Esophagus muscularis mucosa (tissue), 4 donors: ENCODE data around the gene TSHZ3. TPM values are rescaled to one million over a fixed set of nuclear protein-coding genes. Genes with fewer than 3 reads are reported as not detected.

ENCODE experiments used
- DNase-seq: peaks from one replicate; pipeline ENCODE4 v3.0.0-alpha.2; 2017; ENCODE audit errors: extremely low spot score
- H3K27ac ChIP-seq, 4 donors: fragments of 200-600 bp; sonication (generic); replicated peaks in 1 of 4; 1 replicate in 3 of 4; 2 replicates in 1 of 4; pipeline ENCODE4 v1.5.1; 2016 to 2019; ENCODE audit warnings: mild to moderate bottlenecking in 1 of 4
- H3K27me3 ChIP-seq, 4 donors: fragments of 200-600 bp; sonication (generic); one replicate each; pipeline versions ENCODE4 v1.5.1 to v1.6.0; 2016 to 2019
- H3K36me3 ChIP-seq, 4 donors: fragments of 200-600 bp; sonication (generic); one replicate each; pipeline ENCODE4 v1.5.1; 2016 to 2019
- H3K4me1 ChIP-seq, 4 donors: fragments of 200-600 bp; sonication (generic); one replicate each; pipeline ENCODE4 v1.5.1; 2016 to 2019
- H3K4me3 ChIP-seq, 4 donors: fragments of 200-600 bp; sonication (generic); 1 replicate in 2 of 4; 2 replicates in 2 of 4; pipeline ENCODE4 v1.5.1; 2016 to 2019; ENCODE audit warnings: mild to moderate bottlenecking in 4 of 4, moderate library complexity in 1 of 4
- H3K9me3 ChIP-seq, 4 donors: fragments of 200-600 bp; sonication (generic); 1 replicate in 3 of 4; 2 replicates in 1 of 4; pipeline ENCODE4 v1.5.1; 2016 to 2019
- EP300 ChIP-seq: sonication (generic); formaldehyde crosslinking; IDR thresholded peaks from one replicate; pipeline ENCODE4 v1.6.1; 2017; ENCODE audit warnings: antibody characterized with exemption
- POLR2A ChIP-seq: fragments of 450-650 bp; IDR thresholded peaks from one replicate; pipeline ENCODE4 v1.6.1; 2017; ENCODE audit warnings: antibody characterized with exemption, moderate library complexity, mild to moderate bottlenecking, low read depth
- POLR2AphosphoS5 ChIP-seq, 2 donors: sonication (generic); formaldehyde crosslinking; IDR thresholded peaks; one replicate each; pipeline ENCODE4 v1.6.1; 2017; ENCODE audit warnings: antibody characterized with exemption in 2 of 2
- WGBS: methylation state at CpG from one replicate; pipeline ENCODE4 v1.1.5; 2018; 5-methylcytosine and 5-hydroxymethylcytosine counted together
- intact Hi-C: fragments of 100-400 bp; cut with DNase I; formaldehyde crosslinking; loops from one replicate; pipeline ENCODE4 v1.15.1; 2023
- total RNA-seq, 4 donors: library from RNA; depleted of rRNA; stranded (reverse); fragments of >200 nt; gene quantifications; one replicate each; pipeline versions ENCODE4 v1.1.0 to v1.2.1, GENCODE V29; 2016
- TF ChIP-seq, protein P1 (sequence below), 3 experiments: fragments of 200-600 bp in 2 of 3; fragments of 450-650 bp in 1 of 3; sonication (generic) in 2 of 3; IDR thresholded peaks; one replicate each; pipeline ENCODE4 v1.5.1; 2017 to 2019; ENCODE audit warnings: antibody characterized with exemption in 3 of 3, mild to moderate bottlenecking in 2 of 3, moderate library complexity in 1 of 3

The TSHZ3 gene
- total RNA-seq, 4 donors from 2014 or later = 17.1 to 45.5 (median 24.6) TPM

DNA sequence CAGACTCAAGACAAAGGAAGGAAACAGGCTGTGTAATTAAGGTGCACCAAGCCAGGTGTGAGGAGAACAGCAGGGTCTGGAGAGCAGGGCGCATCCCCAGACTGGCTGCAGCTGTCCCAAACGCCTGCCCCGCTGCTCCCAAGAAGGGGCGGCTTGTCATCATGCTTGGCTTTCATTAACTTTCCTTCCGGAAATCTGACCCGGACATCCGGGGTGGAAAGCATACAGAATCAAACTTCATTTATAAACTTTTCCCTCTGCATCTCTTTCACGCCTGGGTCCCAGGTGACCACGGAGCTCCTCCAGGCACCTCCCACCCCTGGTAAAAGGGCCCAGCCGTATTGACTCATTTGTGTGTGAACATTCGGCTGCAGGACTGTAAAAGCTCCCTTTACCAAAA lies 31.7 kb downstream of the TSHZ3 start:
- DNase-seq = no peak
- Histone ChIP-seq H3K36me3 (no peaks in the 10 kb centered on the region), H3K9me3 (no peaks in the 10 kb centered on the region), H3K27me3 (no peaks in the 10 kb centered on the region), H3K4me1 (peaks cover 35 to 74% (median 65%) of the 10 kb centered on the region in 4 donors), H3K27ac (peak overlapping the region in 3 of 4 donors; percentile 47 to 70 (median 66)), H3K4me3 (no peak overlapping the region)
- TF ChIP-seq POLR2A (no peak), POLR2AphosphoS5 (IDR thresholded peaks at IDR 0.05) (no peak), EP300 (no peak)
- TF ChIP-seq, protein P1, sequence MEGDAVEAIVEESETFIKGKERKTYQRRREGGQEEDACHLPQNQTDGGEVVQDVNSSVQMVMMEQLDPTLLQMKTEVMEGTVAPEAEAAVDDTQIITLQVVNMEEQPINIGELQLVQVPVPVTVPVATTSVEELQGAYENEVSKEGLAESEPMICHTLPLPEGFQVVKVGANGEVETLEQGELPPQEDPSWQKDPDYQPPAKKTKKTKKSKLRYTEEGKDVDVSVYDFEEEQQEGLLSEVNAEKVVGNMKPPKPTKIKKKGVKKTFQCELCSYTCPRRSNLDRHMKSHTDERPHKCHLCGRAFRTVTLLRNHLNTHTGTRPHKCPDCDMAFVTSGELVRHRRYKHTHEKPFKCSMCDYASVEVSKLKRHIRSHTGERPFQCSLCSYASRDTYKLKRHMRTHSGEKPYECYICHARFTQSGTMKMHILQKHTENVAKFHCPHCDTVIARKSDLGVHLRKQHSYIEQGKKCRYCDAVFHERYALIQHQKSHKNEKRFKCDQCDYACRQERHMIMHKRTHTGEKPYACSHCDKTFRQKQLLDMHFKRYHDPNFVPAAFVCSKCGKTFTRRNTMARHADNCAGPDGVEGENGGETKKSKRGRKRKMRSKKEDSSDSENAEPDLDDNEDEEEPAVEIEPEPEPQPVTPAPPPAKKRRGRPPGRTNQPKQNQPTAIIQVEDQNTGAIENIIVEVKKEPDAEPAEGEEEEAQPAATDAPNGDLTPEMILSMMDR (IDR thresholded peaks at IDR 0.05) = no peak
- 74% methylated on average over 11 of the region's 11 CpGs for WGBS
- intact Hi-C loops = no loop called here

DNA sequence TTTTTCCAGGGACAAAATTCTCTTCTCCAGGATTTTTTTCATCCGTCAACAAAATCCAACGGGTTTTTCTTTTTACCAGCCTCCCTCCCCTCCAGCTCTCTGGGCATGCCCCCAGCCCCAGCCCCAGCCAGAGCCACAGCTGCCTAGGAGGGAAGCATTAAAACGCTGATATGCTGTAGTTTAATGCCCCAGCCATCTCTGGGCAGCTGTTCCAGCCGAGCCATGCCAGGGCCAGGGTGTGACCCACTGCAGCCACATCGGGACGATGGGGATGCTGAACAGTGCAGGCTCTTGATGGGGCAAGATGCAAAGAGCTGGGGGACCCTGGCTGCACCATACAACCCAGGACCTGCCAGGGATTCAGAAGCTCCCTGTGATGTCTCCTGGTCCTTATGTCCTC lies 32.1 kb downstream of the TSHZ3 start:
- Histone ChIP-seq H3K27ac (peak overlapping the region; percentile 47 to 70 (median 60)), H3K27me3 (no peaks in the 10 kb centered on the region), H3K9me3 (no peaks in the 10 kb centered on the region), H3K4me3 (peak overlapping the region; percentile 6 to 40 (median 14)), H3K36me3 (no peaks in the 10 kb centered on the region), H3K4me1 (peaks cover 36 to 79% (median 70%) of the 10 kb centered on the region in 4 donors)
- intact Hi-C loops = no loop called here
- TF ChIP-seq EP300 (no peak), POLR2A (no peak), POLR2AphosphoS5 (IDR thresholded peaks at IDR 0.05) (no peak)
- TF ChIP-seq, protein P1 (IDR thresholded peaks at IDR 0.05) = no peak
- 51% methylated on average over 5 of the region's 6 CpGs for WGBS
- no peak for DNase-seq

DNA sequence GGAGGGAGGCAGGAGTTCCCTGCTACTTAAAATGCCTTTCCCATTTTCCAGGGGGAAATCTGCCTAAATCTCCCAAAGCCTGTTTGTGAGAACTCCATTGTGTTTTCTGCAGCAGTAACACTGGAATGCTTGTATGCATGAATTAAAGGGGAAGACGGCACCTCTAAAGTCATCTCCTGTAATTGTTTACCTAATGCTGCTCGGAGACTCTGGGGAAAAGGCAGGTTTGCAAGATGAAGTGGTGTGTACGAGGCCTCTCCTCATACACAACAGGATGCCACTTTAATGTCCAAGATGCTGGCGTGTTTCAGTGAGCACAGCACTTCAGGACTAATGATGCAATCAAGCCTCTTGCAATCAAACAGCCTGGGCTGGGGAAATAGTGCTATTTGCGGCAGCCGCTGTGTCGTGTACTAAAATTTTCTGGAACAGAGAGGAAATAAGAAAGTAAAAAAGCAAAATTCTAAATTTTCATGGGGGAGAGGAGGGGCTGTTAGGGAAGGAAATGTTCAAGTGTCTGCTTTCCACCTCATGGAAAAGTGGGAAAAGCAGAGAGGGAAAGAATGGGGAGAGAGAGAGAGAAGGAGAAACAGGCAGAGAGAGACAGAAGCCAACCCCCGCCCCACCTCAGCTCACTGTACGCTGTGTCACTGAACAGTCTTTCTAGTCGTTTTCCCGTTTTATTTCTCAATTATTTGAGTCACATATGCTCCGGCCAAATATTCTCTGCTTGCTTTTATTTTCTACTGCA lies 32.9 kb downstream of the TSHZ3 start:
- H3K27ac ChIP-seq = peak overlapping the region; percentile 47 to 70 (median 60)
- intact Hi-C loops = no loop called here
- H3K9me3 ChIP-seq = no peaks in the 10 kb centered on the region
- TF ChIP-seq POLR2A = no peak
- peak; percentile 36 to 41 for TF ChIP-seq POLR2AphosphoS5 (IDR thresholded peaks at IDR 0.05)
- no peak for DNase-seq
- peak overlapping the region; percentile 6 to 40 (median 14) for H3K4me3 ChIP-seq
- H3K27me3 ChIP-seq = no peaks in the 10 kb centered on the region
- 39% methylated on average over 12 of the region's 12 CpGs for WGBS
- peaks cover 0 to 3% (median 0%) of the 10 kb centered on the region in 4 donors for H3K36me3 ChIP-seq
- peaks cover 41 to 84% (median 76%) of the 10 kb centered on the region in 4 donors for H3K4me1 ChIP-seq

GRCh38 chr19:31315652-31316051 lies 33.6 kb downstream of the TSHZ3 start:
- H3K36me3 ChIP-seq = peaks cover 0 to 5% (median 0%) of the 10 kb centered on the region in 4 donors
- 55% methylated on average over 5 of the region's 5 CpGs for WGBS
- intact Hi-C loops = no loop called here
- peaks cover 41 to 91% (median 78%) of the 10 kb centered on the region in 4 donors for H3K4me1 ChIP-seq
- H3K27ac ChIP-seq = peak overlapping the region; percentile 47 to 70 (median 60)
- DNase-seq = no peak
- no peaks in the 10 kb centered on the region for H3K9me3 ChIP-seq
- TF ChIP-seq POLR2A (no peak), POLR2AphosphoS5 (IDR thresholded peaks at IDR 0.05) (no peak), EP300 (no peak)
- TF ChIP-seq, protein P1 (IDR thresholded peaks at IDR 0.05) = no peak
- H3K4me3 ChIP-seq = no peak overlapping the region
- no peaks in the 10 kb centered on the region for H3K27me3 ChIP-seq

DNA sequence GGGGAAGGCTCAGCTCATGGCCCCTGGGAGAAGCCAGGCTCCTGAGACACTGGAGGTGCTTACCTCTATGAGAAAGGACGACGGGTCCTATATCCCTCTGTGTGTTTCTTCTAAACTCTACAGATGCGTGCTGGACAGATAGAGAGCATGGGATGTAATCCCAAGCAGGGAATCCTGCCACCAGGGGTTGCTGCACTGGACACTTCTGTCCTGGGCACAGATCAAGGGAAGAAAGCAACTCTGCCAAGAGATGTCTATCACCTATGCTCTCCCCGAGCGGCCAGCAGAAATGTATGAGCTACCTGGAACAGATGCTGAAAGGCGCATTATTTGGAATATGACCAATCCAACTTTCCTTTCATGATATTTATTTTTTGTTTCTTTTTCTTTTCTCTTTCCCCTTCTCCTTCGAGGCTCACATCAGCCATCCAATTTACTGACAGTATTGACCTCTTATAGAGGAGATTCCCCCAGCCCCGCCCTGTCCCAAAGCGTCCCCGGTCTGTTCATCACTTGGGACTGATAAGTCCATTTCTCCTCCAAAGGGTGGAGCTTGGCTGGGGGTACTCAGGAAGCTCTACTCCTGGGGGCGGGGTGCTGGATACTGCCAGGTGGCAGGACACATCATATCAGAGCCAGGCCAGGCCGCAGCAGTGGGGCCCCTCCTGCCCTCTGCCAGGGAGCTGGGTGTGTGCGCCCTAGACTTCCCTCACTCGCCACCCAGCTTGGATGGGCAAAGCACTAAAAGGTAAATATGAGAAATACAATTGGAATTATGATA lies 34.2 kb downstream of the TSHZ3 start:
- 67% methylated on average over 14 of the region's 14 CpGs for WGBS
- DNase-seq = no peak
- TF ChIP-seq, protein P1 (IDR thresholded peaks at IDR 0.05) = peak in 2 of 3 experiments; percentile 21 to 47
- TF ChIP-seq EP300 (no peak), POLR2AphosphoS5 (IDR thresholded peaks at IDR 0.05) (no peak), POLR2A (no peak)
- Histone ChIP-seq H3K36me3 (peaks cover 0 to 5% (median 0%) of the 10 kb centered on the region in 4 donors), H3K4me3 (no peak overlapping the region), H3K4me1 (peaks cover 41 to 94% (median 75%) of the 10 kb centered on the region in 4 donors), H3K9me3 (no peaks in the 10 kb centered on the region), H3K27me3 (no peaks in the 10 kb centered on the region), H3K27ac (peak overlapping the region in 1 of 4 donors; percentile 23)
- intact Hi-C loops = no loop called here
